Heart right ventricle (tissue), 16 donors: Measurements from ENCODE around the gene AGAP2. TPM values are rescaled to one million over a fixed set of nuclear protein-coding genes. Genes with fewer than 3 reads are reported as not detected.

Experiments used
- ATAC-seq, 8 donors: fragments of 200-7000 bp; cut with Tn5 transposase; one replicate each; pipeline ENCODE4 v1.9.1; 2020; ENCODE audit warnings: mild to moderate bottlenecking in 8 of 8, moderate library complexity in 8 of 8, moderate number of reproducible peaks in 1 of 8
- DNase-seq, 2 donors: peaks; one replicate each; pipeline ENCODE4 v3.0.0-alpha.2; 2020
- H3K27ac ChIP-seq, 10 donors: fragments of 200-600 bp; sonication (generic) in 2 of 10; one replicate each; pipeline versions ENCODE4 v1.5.0 to v1.8.0; 2020 to 2022; ENCODE audit warnings: mild to moderate bottlenecking in 3 of 10
- H3K27me3 ChIP-seq, 7 donors: fragments of 200-600 bp; one replicate each; pipeline ENCODE4 v1.8.0; 2021 to 2022; ENCODE audit warnings: mild to moderate bottlenecking in 2 of 7
- H3K36me3 ChIP-seq, 9 donors: fragments of 200-600 bp; sonication (generic) in 1 of 9; one replicate each; pipeline versions ENCODE4 v1.5.0 to v1.8.0; 2020 to 2022; ENCODE audit warnings: mild to moderate bottlenecking in 2 of 9
- H3K4me1 ChIP-seq, 9 donors: fragments of 200-600 bp; sonication (generic) in 1 of 9; one replicate each; pipeline versions ENCODE4 v1.5.0 to v1.8.0; 2020 to 2022; ENCODE audit warnings: mild to moderate bottlenecking in 4 of 9
- H3K4me3 ChIP-seq, 10 donors: fragments of 200-600 bp; sonication (generic) in 2 of 10; one replicate each; pipeline versions ENCODE4 v1.5.0 to v1.8.0; 2020 to 2022; ENCODE audit warnings: mild to moderate bottlenecking in 7 of 10, moderate library complexity in 2 of 10
- H3K9me3 ChIP-seq, 11 donors: fragments of 200-600 bp in 10 of 11; sonication (generic) in 2 of 11; one replicate each; pipeline versions ENCODE4 v1.5.0 to v1.8.0; 2013 to 2022; ENCODE audit warnings: mild to moderate bottlenecking in 2 of 11, control low read depth in 1 of 11, moderate library complexity in 1 of 11
- CTCF ChIP-seq, 9 donors: fragments of 200-600 bp; sonication (generic) in 2 of 9; IDR thresholded peaks; one replicate each; pipeline versions ENCODE4 v1.5.0 to v1.8.0; 2021 to 2022; ENCODE audit warnings: antibody characterized with exemption in 9 of 9, mild to moderate bottlenecking in 5 of 9, moderate library complexity in 1 of 9
- WGBS, 2 donors: extraction: QIAGEN DNeasy Blood & Tissue Kit; methylation state at CpG; one replicate each; pipeline ENCODE4 v1.1.7; 2013; ENCODE audit warnings: inconsistent platforms in 1 of 2; 5-methylcytosine and 5-hydroxymethylcytosine counted together
- intact Hi-C, 10 donors: fragments of 100-400 bp; cut with DNase I; formaldehyde crosslinking; loops; one replicate each; pipeline versions ENCODE4 v1.11.1 to v1.14.2; 2022
- polyA plus RNA-seq, 2 donors: library from polyadenylated mRNA; stranded (reverse); fragments of 200-250 nt; gene quantifications; one replicate each; pipeline ENCODE4 v1.2.3, GENCODE V29; 2013
- total RNA-seq, 10 donors: library from RNA; stranded (reverse); fragmentation: NEBNext Ultra II Directional in 3 of 10; extraction: Animal tissue kit (Norgen Biotek cat#: 25700) in 3 of 10; gene quantifications; one replicate each; pipeline versions ENCODE4 v1.2.1 to v1.2.4, GENCODE V29; 2021 to 2023
- donor health status: Arrhythmogenic right ventricular cardiomyopathy.
- donor health status: ischemic (EF 13 %, LVEDD 7.1; RV severe dilation, severe dysfunction).
- donor health status: healthy with polysubstance abuse.
- donor health status: DM: no; HTN: yes; CAD: no.
- donor health status: DM: no; HTN: no; CAD: no.
- donor health status: ischemic (EF 25% LVEDD 6.9; RV normal size, moderate dysfunction).
- donor health status: ischemic (EF 25% LVEDD 5.7; RV mildly dilated, moderate dysfunction).
- donor health status: healthy.
- donor health status: DM: yes; HTN: yes; CAD: no.
- donor health status: Ischemic cardiomyopathy.
- donor health status: ischemic (EF 35%, LVEDD 5.7; RV mildly dilated, moderate dysfunction).
- donor health status: nonischemic (EF 11% LVEDD 7.7; RV severe dilation, severe dysfunction).
- donor health status: DM: yes; HTN: yes; CAD: no.
- donor health status: PGD.
- donor health status: ischemic (EF 29% LVEDD 5.4; RV normal size, mild dysfunction).
- donor health status: nonischemic (EF 23%, LVEDD 6.1; RV moderate dilation, normal function).

The AGAP2 gene
- total and polyA plus RNA-seq, 12 donors = 3.4 to 17.3 (median 6.6) TPM

DNA sequence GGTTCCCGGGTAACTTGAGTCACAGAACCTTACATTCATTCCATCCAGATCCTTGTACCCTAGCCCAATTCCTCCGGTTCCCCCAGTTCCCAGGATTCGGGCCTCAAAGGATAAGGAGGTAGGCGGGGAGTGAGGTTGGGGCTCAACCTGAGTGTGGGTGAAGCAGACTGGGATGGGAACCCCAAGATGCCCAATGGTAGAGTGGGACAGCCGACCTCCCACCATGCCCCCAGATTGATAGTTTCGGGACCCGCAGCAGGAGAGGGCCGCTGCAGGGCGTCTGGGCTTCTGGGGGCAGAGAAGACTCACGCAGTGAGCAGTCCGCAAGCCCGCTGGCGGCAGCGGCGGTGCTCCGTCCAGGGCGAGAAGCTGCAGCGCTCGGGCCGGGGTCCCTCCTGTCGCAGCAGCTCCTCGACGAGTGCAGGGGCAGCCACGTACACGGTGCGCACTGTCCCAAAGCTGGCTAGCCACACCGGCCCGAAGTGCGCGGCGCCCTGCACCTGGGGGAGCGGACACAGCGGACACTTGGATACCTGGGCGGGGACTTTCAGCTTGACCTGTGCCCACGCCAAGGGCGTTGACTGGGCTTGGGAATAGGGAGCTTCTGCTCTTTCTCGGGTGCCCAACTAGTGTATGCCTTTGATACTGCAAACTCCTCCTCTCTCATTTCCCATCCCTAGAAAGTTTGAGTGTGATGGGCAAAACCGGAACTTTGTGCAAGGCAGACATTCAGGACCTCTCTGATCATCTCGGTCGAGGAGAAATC is 27.3 kb upstream of the AGAP2 start:
- intact Hi-C loops = no loop called here
- H3K4me3 ChIP-seq = peak overlapping the region; percentile 9 to 57 (median 40)
- no peaks in the 10 kb centered on the region for H3K9me3 ChIP-seq
- H3K27me3 ChIP-seq = peaks cover 7 to 56% (median 45%) of the 10 kb centered on the region in 7 donors
- no peak for TF ChIP-seq CTCF (IDR thresholded peaks at IDR 0.05)
- H3K27ac ChIP-seq = no peak overlapping the region
- ATAC-seq (peak in 7 of 8 donors; percentile 4 to 23 (median 11)), DNase-seq (no peak)
- H3K36me3 ChIP-seq = peaks cover 0 to 28% (median 0%) of the 10 kb centered on the region in 9 donors
- peaks cover 15 to 35% (median 28%) of the 10 kb centered on the region in 9 donors for H3K4me1 ChIP-seq
- WGBS, 2 donors = 3 to 4% methylated on average over 40 of the region's 40 CpGs

- ATAC-seq = peak; percentile 30 to 55 (median 46)
- peak in 1 of 2 donors; percentile 38 for DNase-seq
Observed at GRCh38 chr12:57765003-57765697, 26.6 kb upstream of the AGAP2 start.

GRCh38 chr12:57764662-57765002 is 26.1 kb upstream of the AGAP2 start:
- peaks cover 15 to 33% (median 26%) of the 10 kb centered on the region in 9 donors for H3K4me1 ChIP-seq
- H3K36me3 ChIP-seq = peaks cover 0 to 16% (median 0%) of the 10 kb centered on the region in 9 donors
- WGBS, 2 donors = 14 to 18% methylated on average over 17 of the region's 17 CpGs
- H3K27me3 ChIP-seq = peaks cover 7 to 56% (median 45%) of the 10 kb centered on the region in 7 donors
- peak overlapping the region in 8 of 10 donors; percentile 27 to 57 (median 46) for H3K4me3 ChIP-seq
- intact Hi-C loops = no loop called here
- H3K27ac ChIP-seq = no peak overlapping the region
- no peak for DNase-seq
- H3K9me3 ChIP-seq = no peaks in the 10 kb centered on the region
- peak in 1 of 8 donors; percentile 4 for ATAC-seq
- no peak for TF ChIP-seq CTCF (IDR thresholded peaks at IDR 0.05)

More at GRCh38 chr12:57765003-57765697, 26.6 kb upstream of the AGAP2 start:
- intact Hi-C loops = no loop called here
- 1% methylated on average over 60 of the region's 60 CpGs for WGBS, 2 donors
- Histone ChIP-seq H3K4me1 (peaks cover 15 to 33% (median 26%) of the 10 kb centered on the region in 9 donors), H3K36me3 (peaks cover 0 to 22% (median 0%) of the 10 kb centered on the region in 9 donors), H3K27me3 (peaks cover 7 to 56% (median 45%) of the 10 kb centered on the region in 7 donors), H3K4me3 (peak overlapping the region; percentile 15 to 57 (median 44)), H3K9me3 (no peaks in the 10 kb centered on the region), H3K27ac (no peak overlapping the region)
- peak in 6 of 9 donors; percentile 5 to 51 (median 44) for TF ChIP-seq CTCF (IDR thresholded peaks at IDR 0.05)

GRCh38 chr12:57763881-57764661 is 25.5 kb upstream of the AGAP2 start:
- ATAC-seq (no peak), DNase-seq (no peak)
- Histone ChIP-seq H3K27me3 (peaks cover 7 to 56% (median 45%) of the 10 kb centered on the region in 7 donors), H3K36me3 (peaks cover 0 to 15% (median 2%) of the 10 kb centered on the region in 9 donors), H3K4me1 (peaks cover 15 to 33% (median 26%) of the 10 kb centered on the region in 9 donors), H3K27ac (no peak overlapping the region), H3K4me3 (no peak overlapping the region), H3K9me3 (no peaks in the 10 kb centered on the region)
- WGBS, 2 donors = 67 to 75% methylated on average over 6 of the region's 6 CpGs
- intact Hi-C loops = no loop called here
- TF ChIP-seq CTCF (IDR thresholded peaks at IDR 0.05) = no peak
